ENCODE results near the gene OR2S2. TPM values are rescaled to one million over a fixed set of nuclear protein-coding genes. Genes with fewer than 3 reads are reported as not detected.
"Not testable (repeated sequence)": the region's sequence is repeated elsewhere in the genome, so short reads cannot be mapped to it uniquely, and the experiment has no call there.

OR2S2 gene
- total RNA-seq, 6 donors from 2014 or later, result not detected

DNA sequence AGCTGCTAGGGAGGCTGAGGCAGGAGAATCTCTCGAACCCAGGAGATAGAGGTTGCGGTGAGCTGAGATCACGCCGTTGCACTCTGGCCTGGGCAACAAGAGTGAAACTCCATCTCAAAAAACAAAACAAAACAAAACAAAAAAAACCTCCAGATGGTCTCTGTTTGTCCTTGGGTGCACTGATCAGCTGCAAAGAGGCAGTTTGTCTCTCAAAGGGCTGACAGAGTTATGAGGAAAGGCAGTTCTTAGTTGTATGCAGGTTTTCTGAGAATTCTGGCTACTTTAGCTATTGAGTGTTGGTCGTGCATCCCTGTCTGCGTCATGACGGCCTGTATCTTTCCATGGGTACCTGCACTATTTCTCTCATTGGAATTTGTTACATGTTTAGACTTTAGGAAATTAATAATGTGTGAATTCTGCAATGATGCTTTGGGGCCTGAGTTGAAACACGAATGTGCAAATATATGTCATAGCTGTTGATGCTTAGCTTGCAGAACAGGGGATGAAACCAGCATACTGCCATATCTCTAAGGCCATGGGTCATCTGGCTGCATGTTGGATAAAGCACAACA lies 18.2 kb downstream of the OR2S2 start:
- Histone ChIP-seq H3K27me3 (no peaks in the 10 kb centered on the region), H3K9me3 (no peaks in the 10 kb centered on the region), H3K4me3 (no peak overlapping the region), H3K36me3 (no peaks in the 10 kb centered on the region), H3K4me1 (peaks cover 0 to under 1% (median 0%) of the 10 kb centered on the region in 4 donors), H3K27ac (no peak overlapping the region)
- no peak for ATAC-seq (ENCODE audit: low FRiP score in 2 of 2)
- 93 to 94% methylated on average over 8 of the region's 8 CpGs for WGBS, 2 donors
- TF ChIP-seq EP300 (IDR thresholded peaks at IDR 0.05) (no peak), POLR2A (IDR thresholded peaks at IDR 0.05) (no peak), POLR2AphosphoS5 (IDR thresholded peaks at IDR 0.05) (no peak)
- TF ChIP-seq, protein P1, sequence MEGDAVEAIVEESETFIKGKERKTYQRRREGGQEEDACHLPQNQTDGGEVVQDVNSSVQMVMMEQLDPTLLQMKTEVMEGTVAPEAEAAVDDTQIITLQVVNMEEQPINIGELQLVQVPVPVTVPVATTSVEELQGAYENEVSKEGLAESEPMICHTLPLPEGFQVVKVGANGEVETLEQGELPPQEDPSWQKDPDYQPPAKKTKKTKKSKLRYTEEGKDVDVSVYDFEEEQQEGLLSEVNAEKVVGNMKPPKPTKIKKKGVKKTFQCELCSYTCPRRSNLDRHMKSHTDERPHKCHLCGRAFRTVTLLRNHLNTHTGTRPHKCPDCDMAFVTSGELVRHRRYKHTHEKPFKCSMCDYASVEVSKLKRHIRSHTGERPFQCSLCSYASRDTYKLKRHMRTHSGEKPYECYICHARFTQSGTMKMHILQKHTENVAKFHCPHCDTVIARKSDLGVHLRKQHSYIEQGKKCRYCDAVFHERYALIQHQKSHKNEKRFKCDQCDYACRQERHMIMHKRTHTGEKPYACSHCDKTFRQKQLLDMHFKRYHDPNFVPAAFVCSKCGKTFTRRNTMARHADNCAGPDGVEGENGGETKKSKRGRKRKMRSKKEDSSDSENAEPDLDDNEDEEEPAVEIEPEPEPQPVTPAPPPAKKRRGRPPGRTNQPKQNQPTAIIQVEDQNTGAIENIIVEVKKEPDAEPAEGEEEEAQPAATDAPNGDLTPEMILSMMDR (IDR thresholded peaks at IDR 0.05), result no peak
- DNase-seq, result no peak

DNA sequence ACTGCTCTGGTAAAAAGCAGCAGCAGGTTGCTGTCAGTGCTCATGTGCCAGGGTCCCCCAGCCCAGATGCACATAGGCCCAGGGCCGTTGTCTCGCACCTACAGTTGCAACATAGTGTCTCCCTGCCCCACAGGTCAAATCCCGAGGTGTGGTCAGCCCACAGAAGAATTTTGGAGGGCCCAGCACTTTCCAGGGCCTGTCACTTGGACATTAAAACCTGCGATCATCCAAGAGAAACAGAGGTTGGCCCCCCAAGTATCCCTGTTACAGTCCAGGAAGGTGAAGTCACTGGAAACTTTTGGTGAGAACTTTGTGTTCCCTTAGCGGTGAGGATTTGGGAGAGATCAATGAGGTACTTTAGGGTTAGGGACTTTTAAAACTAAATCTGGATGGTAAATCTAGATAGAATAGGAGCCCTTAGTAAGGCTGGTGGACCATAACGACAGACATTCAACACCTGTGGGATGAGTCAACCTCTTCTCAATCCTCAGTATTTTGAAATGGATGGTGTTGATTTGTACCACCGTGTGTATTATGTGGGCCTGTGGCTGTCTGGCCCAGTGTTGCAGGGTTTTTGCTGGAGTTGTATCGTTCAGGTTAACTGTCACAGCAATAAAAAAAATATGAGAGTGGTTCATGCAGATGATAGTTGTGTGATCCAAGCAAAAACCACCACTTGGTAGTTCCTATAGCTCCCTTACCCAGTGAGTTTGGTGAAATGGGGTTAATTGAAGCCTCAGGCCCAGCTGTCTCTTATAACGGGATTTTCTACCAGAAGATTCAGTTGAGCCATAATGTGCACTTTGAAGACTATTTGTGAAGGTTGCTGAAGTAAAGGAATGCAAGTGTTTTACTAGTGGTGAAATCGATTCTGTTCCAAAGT lies 19.2 kb downstream of the OR2S2 start:
- WGBS, 2 donors, result 85 to 90% methylated on average over 9 to 10 of the region's 10 CpGs
- no peaks in the 10 kb centered on the region for H3K27me3 ChIP-seq
- no peak for TF ChIP-seq POLR2A (IDR thresholded peaks at IDR 0.05)
- peaks cover 0 to 1% (median 0%) of the 10 kb centered on the region in 4 donors for H3K4me1 ChIP-seq
- no peak overlapping the region for H3K4me3 ChIP-seq
- H3K27ac ChIP-seq, result no peak overlapping the region
- no peak for ATAC-seq (ENCODE audit: low FRiP score in 2 of 2)
- H3K36me3 ChIP-seq, result no peaks in the 10 kb centered on the region
- DNase-seq, result no peak
- no peaks in the 10 kb centered on the region for H3K9me3 ChIP-seq

DNA sequence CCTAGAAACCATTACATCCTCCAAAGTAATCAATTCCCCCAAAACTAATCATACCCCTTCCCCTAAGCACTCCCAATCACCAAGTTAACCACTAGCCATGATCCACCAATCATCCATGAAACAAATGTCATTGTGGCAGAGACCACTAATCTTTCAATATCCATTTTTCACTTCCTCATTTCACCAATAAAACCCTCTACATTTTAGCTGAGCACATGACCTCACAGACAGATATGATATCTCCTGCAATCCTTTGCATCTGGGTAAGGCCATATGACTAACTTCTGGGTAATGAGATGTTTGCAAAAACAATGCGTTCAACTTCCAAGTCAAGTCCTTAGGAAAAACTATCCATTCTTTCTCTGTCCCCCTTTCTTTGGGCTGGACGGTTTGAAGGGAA lies 20.7 kb downstream of the OR2S2 start:
- H3K4me3 ChIP-seq, result no peak overlapping the region
- H3K4me1 ChIP-seq, result peaks cover 0 to 10% (median 10%) of the 10 kb centered on the region in 4 donors
- no peaks in the 10 kb centered on the region for H3K9me3 ChIP-seq
- DNase-seq, result no peak
- TF ChIP-seq, protein P1 (IDR thresholded peaks at IDR 0.05), result no peak
- no peak for TF ChIP-seq POLR2A (IDR thresholded peaks at IDR 0.05)
- no peak for TF ChIP-seq POLR2AphosphoS5 (IDR thresholded peaks at IDR 0.05)
- TF ChIP-seq EP300 (IDR thresholded peaks at IDR 0.05), result no peak
- no peaks in the 10 kb centered on the region for H3K27me3 ChIP-seq
- no peaks in the 10 kb centered on the region for H3K36me3 ChIP-seq
- no peak for ATAC-seq (ENCODE audit: low FRiP score in 2 of 2)
- no peak overlapping the region for H3K27ac ChIP-seq
- 82 to 90% methylated on average over 2 of the region's 2 CpGs for WGBS, 2 donors

DNA sequence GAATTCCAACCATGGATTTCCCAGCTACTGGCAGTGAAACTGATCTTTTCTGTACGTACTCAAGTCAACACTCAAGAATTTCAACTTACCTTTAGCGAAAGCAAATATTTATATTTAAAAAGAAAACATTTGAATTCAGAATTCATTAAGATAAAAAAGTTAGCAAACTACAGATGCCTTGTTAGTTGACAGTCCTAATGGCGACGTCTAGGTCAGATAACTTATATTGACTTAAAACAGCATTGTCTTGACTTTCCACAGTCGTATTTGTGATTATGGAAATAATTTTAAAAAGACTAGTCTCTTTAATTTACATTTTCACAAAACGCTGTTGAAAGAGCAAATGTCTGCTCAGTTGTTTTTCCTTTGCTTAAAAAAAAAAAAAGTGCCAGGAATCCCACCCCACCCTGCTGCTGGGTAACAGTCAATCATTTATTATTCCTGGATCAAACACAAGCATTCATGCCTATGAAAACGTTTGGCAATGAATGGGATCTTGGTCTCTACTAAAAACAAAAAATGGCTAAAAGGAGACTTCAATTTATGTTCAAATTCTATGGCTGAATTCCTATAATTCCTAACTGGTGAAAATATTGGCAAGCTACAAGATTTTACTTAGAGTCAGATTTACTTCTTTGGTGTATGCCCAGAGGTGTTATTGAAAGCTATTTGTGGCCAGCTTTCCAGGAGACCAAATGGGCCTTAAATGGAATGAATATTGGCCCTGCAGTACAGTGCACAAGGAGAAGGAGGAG lies 22.0 kb downstream of the OR2S2 start:
- Histone ChIP-seq H3K4me3 (no peak overlapping the region), H3K27ac (no peak overlapping the region), H3K4me1 (peaks cover 0 to 10% (median 10%) of the 10 kb centered on the region in 4 donors), H3K27me3 (no peaks in the 10 kb centered on the region), H3K9me3 (no peaks in the 10 kb centered on the region), H3K36me3 (no peaks in the 10 kb centered on the region)
- ATAC-seq (ENCODE audit: low FRiP score in 2 of 2), result no peak
- no peak for TF ChIP-seq EP300 (IDR thresholded peaks at IDR 0.05)
- no peak for TF ChIP-seq POLR2A (IDR thresholded peaks at IDR 0.05)
- TF ChIP-seq, protein P1 (IDR thresholded peaks at IDR 0.05), result no peak
- no peak for TF ChIP-seq POLR2AphosphoS5 (IDR thresholded peaks at IDR 0.05)
- no peak for DNase-seq
- 56 to 63% methylated on average over 7 of the region's 7 CpGs for WGBS, 2 donors

DNA sequence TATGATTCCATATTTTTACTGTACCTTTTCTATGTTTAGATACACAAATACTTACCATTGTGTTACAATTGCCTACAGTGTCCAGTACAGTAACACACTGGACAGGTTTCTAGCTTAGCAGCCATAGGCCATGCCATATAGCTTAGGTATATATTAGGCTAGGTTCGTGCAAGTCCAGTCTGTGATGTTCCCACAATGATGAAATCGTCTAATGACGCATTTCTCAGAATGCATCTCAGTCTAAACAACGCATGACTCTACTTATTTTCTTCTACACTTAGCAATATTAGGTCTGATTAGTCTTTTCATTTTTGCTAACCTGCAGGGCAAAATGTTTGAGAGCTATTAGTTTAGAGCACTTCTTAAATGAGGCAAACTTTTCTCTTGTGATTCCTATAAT lies 22.7 kb downstream of the OR2S2 start:
- H3K36me3 ChIP-seq, result no peaks in the 10 kb centered on the region
- no peaks in the 10 kb centered on the region for H3K9me3 ChIP-seq
- ATAC-seq (ENCODE audit: low FRiP score in 2 of 2) (no peak), DNase-seq (no peak)
- WGBS, 2 donors, result 88 to 92% methylated on average over 4 of the region's 4 CpGs
- no peak overlapping the region for H3K4me3 ChIP-seq
- TF ChIP-seq POLR2A (IDR thresholded peaks at IDR 0.05) (no peak), EP300 (IDR thresholded peaks at IDR 0.05) (no peak), POLR2AphosphoS5 (IDR thresholded peaks at IDR 0.05) (no peak)
- TF ChIP-seq, protein P1 (IDR thresholded peaks at IDR 0.05), result no peak
- H3K4me1 ChIP-seq, result peaks cover 0 to 10% (median 10%) of the 10 kb centered on the region in 4 donors
- no peaks in the 10 kb centered on the region for H3K27me3 ChIP-seq
- no peak overlapping the region for H3K27ac ChIP-seq

DNA sequence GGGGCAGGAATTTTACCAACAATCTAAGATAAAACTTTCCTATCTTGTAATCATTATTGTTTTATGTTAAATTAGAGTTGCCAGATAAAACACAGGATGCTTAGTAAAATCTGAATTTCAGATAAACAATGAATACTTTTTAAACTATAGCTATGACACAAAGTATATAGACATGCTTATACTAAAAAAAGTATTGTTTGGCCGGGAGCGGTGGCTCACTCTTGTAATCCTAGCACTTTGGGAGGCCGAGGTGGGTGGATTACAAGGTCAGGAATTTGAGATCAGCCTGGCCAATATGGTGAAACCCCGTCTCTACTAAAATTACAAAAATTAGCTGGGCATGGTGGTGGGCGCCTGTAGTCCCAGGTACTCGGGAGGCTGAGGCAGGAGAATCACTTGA lies 23.9 kb downstream of the OR2S2 start:
- H3K27me3 ChIP-seq; ATAC-seq (ENCODE audit: low FRiP score in 2 of 2); H3K36me3 ChIP-seq; H3K9me3 ChIP-seq; H3K27ac ChIP-seq; H3K4me3 ChIP-seq; DNase-seq: not testable (repeated sequence)
- H3K4me1 ChIP-seq, result peaks cover 0 to 10% (median 10%) of the 10 kb centered on the region in 4 donors
- WGBS, 2 donors, result 78 to 94% methylated on average over 6 of the region's 6 CpGs

Measured in upper lobe of left lung (tissue), 6 donors.